Astrocyte (in vitro differentiated cells and primary cell): ENCODE data around the gene WDR19.

Experiments used
- CTCF ChIP-seq: IDR thresholded peaks from 2 replicates; pipeline ENCODE4 v1.5.1; 2011; ENCODE audit warnings: low read depth, mild to moderate bottlenecking, inconsistent platforms, low read length, moderate library complexity; ENCODE audit not compliant: insufficient read depth
- EZH2 ChIP-seq: IDR thresholded peaks from 2 replicates; pipeline ENCODE4 v1.6.1; 2012; ENCODE audit warnings: mild to moderate bottlenecking, low read length, inconsistent platforms; ENCODE audit not compliant: insufficient read depth

GRCh38 chr4:39320381-39321115, 138.2 kb downstream of the WDR19 start:
- TF ChIP-seq CTCF (no peak), EZH2 (no peak)
